Occipital lobe (tissue), 2 donors: Measurements from ENCODE around the gene DHX30. TPM values are rescaled to one million over a fixed set of nuclear protein-coding genes. Genes with fewer than 3 reads are reported as not detected.

ENCODE experiments used
- DNase-seq: peaks from one replicate; lab custom pipeline; 2025; lab: John Stamatoyannopoulos, UW
- total RNA-seq: library from RNA; depleted of rRNA; stranded (reverse); fragments of >200 nt; gene quantifications from one replicate; pipeline ENCODE4 v1.2.3, GENCODE V29; 2014

Gene DHX30
- total RNA-seq, 1 donor from 2014 or later: 69.1 TPM

GRCh38 chr3:47851888-47852603 is 49.1 kb downstream of the DHX30 start:
- DNase-seq: no peak

GRCh38 chr3:47852604-47853602 is 50.0 kb downstream of the DHX30 start:
- no peak for DNase-seq

- no peak for DNase-seq
Observed at GRCh38 chr3:47854267-47854666, 51.3 kb downstream of the DHX30 start.

- DNase-seq: no peak
Observed at GRCh38 chr3:47854720-47855455, 52.0 kb downstream of the DHX30 start.

GRCh38 chr3:47855461-47856383 is 52.8 kb downstream of the DHX30 start:
- no peak for DNase-seq

- DNase-seq: peak; percentile 50
Observed at GRCh38 chr3:47856669-47857068, 53.7 kb downstream of the DHX30 start.

- DNase-seq: no peak
Observed at GRCh38 chr3:47857151-47857550, 54.2 kb downstream of the DHX30 start.

GRCh38 chr3:47859956-47860605 is 57.1 kb downstream of the DHX30 start:
- DNase-seq: no peak

GRCh38 chr3:47863391-47864128 is 60.6 kb downstream of the DHX30 start:
- no peak for DNase-seq

GRCh38 chr3:47865192-47865591 is 62.3 kb downstream of the DHX30 start:
- DNase-seq: no peak

- no peak for DNase-seq
Observed at GRCh38 chr3:47867451-47868044, 64.6 kb downstream of the DHX30 start.

- DNase-seq: no peak
Observed at GRCh38 chr3:47868306-47868705, 65.4 kb downstream of the DHX30 start.

- DNase-seq: no peak
Observed at GRCh38 chr3:47870156-47870555, 67.2 kb downstream of the DHX30 start.

GRCh38 chr3:47870702-47871260 is 67.8 kb downstream of the DHX30 start:
- no peak for DNase-seq

- DNase-seq: no peak
Observed at GRCh38 chr3:47871389-47871788, 68.5 kb downstream of the DHX30 start.

- no peak for DNase-seq
Observed at GRCh38 chr3:47872916-47873315, 70.0 kb downstream of the DHX30 start.

- no peak for DNase-seq
Observed at GRCh38 chr3:47874438-47874837, 71.5 kb downstream of the DHX30 start.

- no peak for DNase-seq
Observed at GRCh38 chr3:47874913-47875312, 72.0 kb downstream of the DHX30 start.

- DNase-seq: no peak
Observed at GRCh38 chr3:47877290-47877689, 74.4 kb downstream of the DHX30 start.
